Fibroblast of upper back skin (primary cell): ENCODE results near the gene ALKBH4.
A peak's percentile ranks its signal among the peaks of the same experiment; 100 is the strongest.
"Not testable (repeated sequence)": the region's sequence is repeated elsewhere in the genome, so short reads cannot be mapped to it uniquely, and the experiment has no call there.

Source experiments
- DNase-seq: peaks from one replicate; pipeline ENCODE4 v3.0.0-alpha.2; 2013

Gene ALKBH4

GRCh38 chr7:102464577-102465280, at the start of gene ALKBH4, which contains the start of gene LRWD1:
ALKBH4 (minus strand) TSS chr7:102464863; CDS start chr7:102464836, 27 bp downstream.
LRWD1 (plus strand) TSS chr7:102464984; CDS start chr7:102465081, 97 bp downstream.
- DNase-seq: peak; percentile 90

- DNase-seq: peak; percentile 90
Observed at GRCh38 chr7:102512642-102513221, 48.1 kb upstream of the ALKBH4 start.

- DNase-seq: not testable (repeated sequence)
Observed at GRCh38 chr7:102511860-102512522, 47.3 kb upstream of the ALKBH4 start.

- not testable (repeated sequence) for DNase-seq
Observed at GRCh38 chr7:102510575-102510974, 45.9 kb upstream of the ALKBH4 start.

GRCh38 chr7:102507410-102508088, 42.9 kb upstream of the ALKBH4 start:
- not testable (repeated sequence) for DNase-seq

- DNase-seq: not testable (repeated sequence)
Observed at GRCh38 chr7:102505298-102506185, 40.9 kb upstream of the ALKBH4 start.

- not testable (repeated sequence) for DNase-seq
Observed at GRCh38 chr7:102503141-102503540, 38.5 kb upstream of the ALKBH4 start.

GRCh38 chr7:102498321-102498720, 33.7 kb upstream of the ALKBH4 start:
- not testable (repeated sequence) for DNase-seq

- not testable (repeated sequence) for DNase-seq
Observed at GRCh38 chr7:102497308-102497707, 32.6 kb upstream of the ALKBH4 start.

GRCh38 chr7:102496861-102497260, 32.2 kb upstream of the ALKBH4 start:
- not testable (repeated sequence) for DNase-seq

GRCh38 chr7:102494473-102495149, 29.9 kb upstream of the ALKBH4 start:
- not testable (repeated sequence) for DNase-seq

- not testable (repeated sequence) for DNase-seq
Observed at GRCh38 chr7:102494026-102494425, 29.4 kb upstream of the ALKBH4 start.

- not testable (repeated sequence) for DNase-seq
Observed at GRCh38 chr7:102493220-102493935, 28.7 kb upstream of the ALKBH4 start.

GRCh38 chr7:102490529-102491075, 25.9 kb upstream of the ALKBH4 start:
- DNase-seq: not testable (repeated sequence)

- DNase-seq: not testable (repeated sequence)
Observed at GRCh38 chr7:102484317-102484716, 19.7 kb upstream of the ALKBH4 start.

- not testable (repeated sequence) for DNase-seq
Observed at GRCh38 chr7:102481962-102482361, 17.3 kb upstream of the ALKBH4 start.

GRCh38 chr7:102479982-102480637, 15.4 kb upstream of the ALKBH4 start:
- not testable (repeated sequence) for DNase-seq

GRCh38 chr7:102479209-102479584, 14.5 kb upstream of the ALKBH4 start:
- not testable (repeated sequence) for DNase-seq

GRCh38 chr7:102478314-102479208, 13.9 kb upstream of the ALKBH4 start, which contains the start of gene POLR2J:
POLR2J (minus strand) TSS chr7:102478922; CDS start chr7:102478860, 62 bp downstream.
- peak; percentile 71 for DNase-seq
